ENCODE measurements around the gene RNF225. TPM values are rescaled to one million over a fixed set of nuclear protein-coding genes. Genes with fewer than 3 reads are reported as not detected.

RNF225 gene
- total and polyA plus RNA-seq, 2 of the 13 experiments (the other 11 are each of a cell fraction or from before 2014, with no cell fraction given): not detected

DNA sequence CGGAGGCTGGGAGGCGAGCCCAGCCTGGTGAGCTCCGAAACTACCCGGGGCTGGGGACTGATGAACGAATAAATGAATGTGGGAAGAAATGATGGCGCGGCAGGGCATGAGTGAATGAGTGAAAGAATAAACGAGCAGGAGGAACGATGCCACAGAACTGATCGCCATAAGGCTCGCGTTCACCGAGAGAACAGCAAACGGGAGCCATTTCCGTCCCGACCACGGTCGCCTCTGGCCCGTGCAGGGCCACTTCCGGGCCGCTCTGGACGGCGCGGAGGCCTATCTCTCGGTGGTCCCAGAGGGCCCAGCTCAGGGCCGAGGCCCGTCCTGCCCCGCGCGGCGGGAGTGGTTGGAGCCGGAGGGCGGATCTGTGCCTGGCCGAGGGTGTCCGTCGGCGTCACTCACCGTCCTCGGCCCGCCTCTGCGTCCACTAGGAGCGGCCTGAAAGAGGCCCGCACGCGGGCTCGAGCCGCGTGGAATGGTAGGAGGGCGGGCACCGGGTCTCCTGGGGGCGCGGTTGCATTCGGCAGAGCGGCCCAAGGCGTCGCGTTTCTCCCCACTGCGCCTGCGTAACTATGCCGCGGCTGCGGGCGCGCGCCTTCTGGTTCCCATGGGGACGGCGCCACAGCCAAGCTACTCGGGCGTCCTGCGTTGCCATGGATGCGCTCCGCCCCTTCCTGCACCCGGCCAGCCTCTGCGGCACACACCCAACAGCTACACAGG is 33.0 kb upstream of the RNF225 start, which contains the start of gene ZNF497 (continued):
- TF ChIP-seq, protein P1, sequence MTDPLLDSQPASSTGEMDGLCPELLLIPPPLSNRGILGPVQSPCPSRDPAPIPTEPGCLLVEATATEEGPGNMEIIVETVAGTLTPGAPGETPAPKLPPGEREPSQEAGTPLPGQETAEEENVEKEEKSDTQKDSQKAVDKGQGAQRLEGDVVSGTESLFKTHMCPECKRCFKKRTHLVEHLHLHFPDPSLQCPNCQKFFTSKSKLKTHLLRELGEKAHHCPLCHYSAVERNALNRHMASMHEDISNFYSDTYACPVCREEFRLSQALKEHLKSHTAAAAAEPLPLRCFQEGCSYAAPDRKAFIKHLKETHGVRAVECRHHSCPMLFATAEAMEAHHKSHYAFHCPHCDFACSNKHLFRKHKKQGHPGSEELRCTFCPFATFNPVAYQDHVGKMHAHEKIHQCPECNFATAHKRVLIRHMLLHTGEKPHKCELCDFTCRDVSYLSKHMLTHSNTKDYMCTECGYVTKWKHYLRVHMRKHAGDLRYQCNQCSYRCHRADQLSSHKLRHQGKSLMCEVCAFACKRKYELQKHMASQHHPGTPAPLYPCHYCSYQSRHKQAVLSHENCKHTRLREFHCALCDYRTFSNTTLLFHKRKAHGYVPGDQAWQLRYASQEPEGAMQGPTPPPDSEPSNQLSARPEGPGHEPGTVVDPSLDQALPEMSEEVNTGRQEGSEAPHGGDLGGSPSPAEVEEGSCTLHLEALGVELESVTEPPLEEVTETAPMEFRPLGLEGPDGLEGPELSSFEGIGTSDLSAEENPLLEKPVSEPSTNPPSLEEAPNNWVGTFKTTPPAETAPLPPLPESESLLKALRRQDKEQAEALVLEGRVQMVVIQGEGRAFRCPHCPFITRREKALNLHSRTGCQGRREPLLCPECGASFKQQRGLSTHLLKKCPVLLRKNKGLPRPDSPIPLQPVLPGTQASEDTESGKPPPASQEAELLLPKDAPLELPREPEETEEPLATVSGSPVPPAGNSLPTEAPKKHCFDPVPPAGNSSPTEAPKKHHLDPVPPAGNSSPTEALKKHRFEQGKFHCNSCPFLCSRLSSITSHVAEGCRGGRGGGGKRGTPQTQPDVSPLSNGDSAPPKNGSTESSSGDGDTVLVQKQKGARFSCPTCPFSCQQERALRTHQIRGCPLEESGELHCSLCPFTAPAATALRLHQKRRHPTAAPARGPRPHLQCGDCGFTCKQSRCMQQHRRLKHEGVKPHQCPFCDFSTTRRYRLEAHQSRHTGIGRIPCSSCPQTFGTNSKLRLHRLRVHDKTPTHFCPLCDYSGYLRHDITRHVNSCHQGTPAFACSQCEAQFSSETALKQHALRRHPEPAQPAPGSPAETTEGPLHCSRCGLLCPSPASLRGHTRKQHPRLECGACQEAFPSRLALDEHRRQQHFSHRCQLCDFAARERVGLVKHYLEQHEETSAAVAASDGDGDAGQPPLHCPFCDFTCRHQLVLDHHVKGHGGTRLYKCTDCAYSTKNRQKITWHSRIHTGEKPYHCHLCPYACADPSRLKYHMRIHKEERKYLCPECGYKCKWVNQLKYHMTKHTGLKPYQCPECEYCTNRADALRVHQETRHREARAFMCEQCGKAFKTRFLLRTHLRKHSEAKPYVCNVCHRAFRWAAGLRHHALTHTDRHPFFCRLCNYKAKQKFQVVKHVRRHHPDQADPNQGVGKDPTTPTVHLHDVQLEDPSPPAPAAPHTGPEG (CRISPR knock-in tag; IDR thresholded peaks at IDR 0.05): peak; percentile 67
- TF ChIP-seq SCMH1 (CRISPR knock-in tag; IDR thresholded peaks at IDR 0.05; ENCODE audit: borderline replicate concordance) (no peak), YEATS2 (CRISPR knock-in tag; IDR thresholded peaks at IDR 0.05; ENCODE audit: borderline replicate concordance) (peak; percentile 92), RORA (CRISPR knock-in tag; IDR thresholded peaks at IDR 0.05) (no peak), ISL2 (CRISPR knock-in tag; IDR thresholded peaks at IDR 0.05) (peak; percentile 86), CC2D1A (CRISPR knock-in tag; IDR thresholded peaks at IDR 0.05) (no peak), ZNF7 (CRISPR knock-in tag; IDR thresholded peaks at IDR 0.05) (no peak)
- TF ChIP-seq, protein P2, sequence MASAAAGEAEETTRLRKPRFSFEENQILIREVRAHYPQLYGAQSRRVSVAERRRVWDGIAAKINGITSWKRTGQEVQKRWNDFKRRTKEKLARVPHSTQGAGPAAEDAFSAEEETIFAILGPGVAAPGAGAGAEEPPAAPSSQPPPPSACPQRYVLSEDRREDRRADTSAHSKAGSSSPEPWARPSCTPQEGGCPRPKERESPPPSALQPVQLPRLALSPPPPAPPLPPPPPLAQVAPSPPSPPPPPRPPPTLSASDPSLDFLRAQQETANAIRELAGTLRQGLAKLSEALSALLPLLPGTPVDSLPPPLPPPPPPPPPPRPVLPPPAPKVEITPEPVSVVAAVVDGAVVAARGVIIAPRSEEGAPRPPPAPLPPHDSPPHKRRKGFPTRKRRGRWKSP (CRISPR knock-in tag; IDR thresholded peaks at IDR 0.05): peak; percentile 91
- TF ChIP-seq, protein P3, sequence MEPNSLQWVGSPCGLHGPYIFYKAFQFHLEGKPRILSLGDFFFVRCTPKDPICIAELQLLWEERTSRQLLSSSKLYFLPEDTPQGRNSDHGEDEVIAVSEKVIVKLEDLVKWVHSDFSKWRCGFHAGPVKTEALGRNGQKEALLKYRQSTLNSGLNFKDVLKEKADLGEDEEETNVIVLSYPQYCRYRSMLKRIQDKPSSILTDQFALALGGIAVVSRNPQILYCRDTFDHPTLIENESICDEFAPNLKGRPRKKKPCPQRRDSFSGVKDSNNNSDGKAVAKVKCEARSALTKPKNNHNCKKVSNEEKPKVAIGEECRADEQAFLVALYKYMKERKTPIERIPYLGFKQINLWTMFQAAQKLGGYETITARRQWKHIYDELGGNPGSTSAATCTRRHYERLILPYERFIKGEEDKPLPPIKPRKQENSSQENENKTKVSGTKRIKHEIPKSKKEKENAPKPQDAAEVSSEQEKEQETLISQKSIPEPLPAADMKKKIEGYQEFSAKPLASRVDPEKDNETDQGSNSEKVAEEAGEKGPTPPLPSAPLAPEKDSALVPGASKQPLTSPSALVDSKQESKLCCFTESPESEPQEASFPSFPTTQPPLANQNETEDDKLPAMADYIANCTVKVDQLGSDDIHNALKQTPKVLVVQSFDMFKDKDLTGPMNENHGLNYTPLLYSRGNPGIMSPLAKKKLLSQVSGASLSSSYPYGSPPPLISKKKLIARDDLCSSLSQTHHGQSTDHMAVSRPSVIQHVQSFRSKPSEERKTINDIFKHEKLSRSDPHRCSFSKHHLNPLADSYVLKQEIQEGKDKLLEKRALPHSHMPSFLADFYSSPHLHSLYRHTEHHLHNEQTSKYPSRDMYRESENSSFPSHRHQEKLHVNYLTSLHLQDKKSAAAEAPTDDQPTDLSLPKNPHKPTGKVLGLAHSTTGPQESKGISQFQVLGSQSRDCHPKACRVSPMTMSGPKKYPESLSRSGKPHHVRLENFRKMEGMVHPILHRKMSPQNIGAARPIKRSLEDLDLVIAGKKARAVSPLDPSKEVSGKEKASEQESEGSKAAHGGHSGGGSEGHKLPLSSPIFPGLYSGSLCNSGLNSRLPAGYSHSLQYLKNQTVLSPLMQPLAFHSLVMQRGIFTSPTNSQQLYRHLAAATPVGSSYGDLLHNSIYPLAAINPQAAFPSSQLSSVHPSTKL (CRISPR knock-in tag; IDR thresholded peaks at IDR 0.05): peak; percentile 63
